Fibroblast of skin of abdomen (primary cell): ENCODE measurements around the gene UBA6.
"Not testable (repeated sequence)": the region's sequence is repeated elsewhere in the genome, so short reads cannot be mapped to it uniquely, and the experiment has no call there.

ENCODE experiments used
- DNase-seq: peaks from one replicate; pipeline ENCODE4 v3.0.0-alpha.2; 2013

Gene UBA6

GRCh38 chr4:67713529-67714247, 12.7 kb upstream of the UBA6 start:
- DNase-seq: peak; percentile 47

GRCh38 chr4:67712650-67713528, 11.9 kb upstream of the UBA6 start:
- no peak for DNase-seq

GRCh38 chr4:67712000-67712625, 11.2 kb upstream of the UBA6 start:
- DNase-seq: no peak

GRCh38 chr4:67706682-67707081, 5.7 kb upstream of the UBA6 start:
- not testable (repeated sequence) for DNase-seq

- DNase-seq: no peak
Measured at GRCh38 chr4:67704843-67705242, 3.9 kb upstream of the UBA6 start.

- no peak for DNase-seq
Measured at GRCh38 chr4:67702166-67702565, 1.2 kb upstream of the UBA6 start.

GRCh38 chr4:67701517-67701850, 529 bp upstream of the UBA6 start:
- no peak for DNase-seq

- no peak for DNase-seq
Measured at GRCh38 chr4:67700116-67700737, 728 bp downstream of the UBA6 start.

GRCh38 chr4:67699603-67700002, 1.4 kb downstream of the UBA6 start:
- DNase-seq: no peak

GRCh38 chr4:67697860-67698687, 2.9 kb downstream of the UBA6 start:
- DNase-seq: no peak

GRCh38 chr4:67696061-67696460, 4.9 kb downstream of the UBA6 start:
- DNase-seq: no peak

- no peak for DNase-seq
Measured at GRCh38 chr4:67694662-67695061, 6.3 kb downstream of the UBA6 start.

- no peak for DNase-seq
Measured at GRCh38 chr4:67691328-67691727, 9.6 kb downstream of the UBA6 start.

- peak; percentile 72 for DNase-seq
Measured at GRCh38 chr4:67687636-67688035, 13.3 kb downstream of the UBA6 start.

GRCh38 chr4:67685532-67685859, 15.5 kb downstream of the UBA6 start:
- DNase-seq: no peak

- peak; percentile 46 for DNase-seq
Measured at GRCh38 chr4:67684839-67685531, 16.0 kb downstream of the UBA6 start.

- DNase-seq: no peak
Measured at GRCh38 chr4:67682266-67682665, 18.7 kb downstream of the UBA6 start.

- DNase-seq: no peak
Measured at GRCh38 chr4:67680581-67681222, 20.3 kb downstream of the UBA6 start.

- DNase-seq: no peak
Measured at GRCh38 chr4:67678612-67679011, 22.3 kb downstream of the UBA6 start.

- DNase-seq: no peak
Measured at GRCh38 chr4:67674098-67674497, 26.9 kb downstream of the UBA6 start.

GRCh38 chr4:67668315-67668714, 32.6 kb downstream of the UBA6 start:
- DNase-seq: no peak
